ENCODE results near the gene SGO2.

- TF ChIP-seq POLR2A (IDR thresholded peaks at IDR 0.05; ENCODE audit: low read depth, low read length) (no peak), POLR2AphosphoS5 (IDR thresholded peaks at IDR 0.05; ENCODE audit: low read depth, low read length) (no peak)
Observed at GRCh38 chr2:200591308-200591707, 65.3 kb downstream of the SGO2 start.

All from GM12892 (cell line).